CD4-positive, alpha-beta T cell treated with Interleukin-1 beta for 1 hour (primary cell): ENCODE measurements around the gene FYCO1.
"Not testable (repeated sequence)": the region's sequence is repeated elsewhere in the genome, so short reads cannot be mapped to it uniquely, and the experiment has no call there.

Source experiments
- DNase-seq, 2 donors: peaks; one replicate each; pipeline ENCODE4 v3.0.0-alpha.2; 2020 to 2022

The FYCO1 gene

DNA sequence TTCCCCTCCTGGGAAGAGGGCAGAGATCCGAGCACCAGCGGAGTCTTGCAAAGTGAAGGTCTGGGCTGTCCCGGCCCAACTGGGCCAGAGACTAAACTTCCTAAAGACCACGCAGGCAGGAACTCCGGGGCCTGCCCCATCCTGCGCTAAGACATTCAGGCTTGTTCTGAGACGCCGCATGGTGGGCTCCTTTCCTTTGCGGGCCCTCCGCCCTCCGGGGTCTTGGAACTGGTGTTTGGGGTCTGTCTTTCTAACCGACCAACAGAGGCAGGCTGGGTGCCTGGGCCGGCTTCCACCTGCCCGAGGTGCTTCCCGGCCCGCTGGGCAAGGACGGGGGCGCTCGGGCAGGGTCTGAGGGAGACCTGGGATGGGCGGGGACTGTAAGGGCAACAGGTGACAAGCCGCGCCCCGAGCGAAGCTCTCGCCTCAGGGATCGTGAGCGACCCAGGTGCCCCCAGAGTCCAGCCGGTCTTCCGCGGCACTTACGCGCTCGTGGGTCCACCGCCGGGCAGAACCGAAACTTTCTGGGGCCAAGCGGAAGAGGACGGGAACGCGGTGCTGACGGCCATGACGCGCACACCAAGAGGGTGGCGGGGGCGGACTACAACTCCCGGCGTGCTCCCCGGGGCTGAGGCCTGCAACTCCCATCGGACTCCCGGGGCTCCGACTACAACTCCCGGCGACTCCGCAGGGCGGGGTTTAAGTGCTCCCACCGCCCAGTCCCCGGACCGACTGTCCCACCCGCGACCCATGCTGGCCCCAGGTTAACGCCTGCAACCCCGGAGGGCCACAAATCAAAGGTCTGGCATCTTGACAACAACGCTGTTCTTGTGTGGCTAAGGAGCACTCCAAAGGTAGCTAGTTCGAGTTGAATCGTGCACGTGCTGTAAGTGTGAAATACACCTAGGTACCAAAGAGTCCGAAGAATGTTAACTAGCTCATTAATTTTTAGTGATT, at the start of gene FYCO1:
Gene FYCO1, minus strand, starts transcription at position 589 of the 957 bp plus-strand sequence. CDS start 10,914 bp downstream, outside the sequence.
- DNase-seq: peak; percentile 87 to 90

DNA sequence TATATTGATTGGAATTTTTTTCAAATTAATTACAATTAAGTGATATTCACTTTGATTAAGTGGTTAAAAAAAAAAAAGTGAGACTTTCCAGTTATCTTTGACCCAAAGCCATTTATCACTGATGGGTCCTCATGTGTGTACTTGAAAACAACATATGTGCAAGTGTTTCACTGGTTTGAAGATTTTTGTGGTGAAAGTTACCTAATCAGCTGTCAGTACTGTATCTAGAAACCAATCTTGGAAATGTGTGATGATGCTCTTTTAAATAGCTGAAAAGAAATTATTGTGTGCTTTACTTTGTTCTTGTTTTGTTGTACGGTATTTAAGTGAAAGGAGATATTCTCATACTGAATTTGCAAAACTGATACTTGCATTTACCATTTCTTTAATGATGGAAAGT, 43.3 kb upstream of the FYCO1 start:
- DNase-seq: no peak

DNA sequence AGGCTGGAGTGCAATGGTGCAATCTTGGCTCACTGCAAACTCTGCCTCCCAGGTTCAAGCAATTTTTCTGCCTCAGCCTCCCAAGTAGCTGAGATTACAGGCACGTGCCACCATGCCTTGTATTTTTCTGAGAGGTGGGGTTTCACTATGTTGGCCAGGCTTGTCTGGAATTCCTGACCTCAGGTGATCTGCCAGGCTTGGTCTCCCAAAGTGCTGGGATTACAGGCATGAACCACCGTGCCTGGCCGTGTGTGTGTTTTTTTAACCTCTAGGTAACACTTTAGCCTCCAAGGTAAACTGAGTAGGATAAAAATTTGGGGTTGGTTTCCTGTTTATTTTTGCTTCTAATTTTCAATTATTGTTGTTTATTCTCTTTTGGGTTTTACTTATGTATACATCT, 42.4 kb upstream of the FYCO1 start:
- DNase-seq: not testable (repeated sequence)

DNA sequence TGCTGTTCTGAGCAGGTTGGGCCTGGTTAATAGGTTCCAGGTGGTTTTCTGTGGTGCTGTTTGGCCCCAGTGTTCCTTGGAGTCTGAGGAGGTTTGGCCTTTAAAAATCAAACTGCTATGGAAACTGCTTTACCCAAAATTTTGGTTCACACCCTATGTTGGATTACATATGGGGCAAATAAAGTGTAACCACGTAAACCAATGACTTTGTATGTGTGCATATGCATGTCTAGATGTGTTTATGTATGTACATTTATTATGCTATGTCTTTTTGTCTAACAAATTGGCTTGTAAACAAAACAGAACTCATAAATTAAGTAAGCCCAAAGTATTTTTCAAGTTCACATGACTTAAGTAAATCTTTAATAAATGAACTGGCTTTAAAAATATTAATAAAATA, 40.6 kb upstream of the FYCO1 start:
- no peak for DNase-seq

DNA sequence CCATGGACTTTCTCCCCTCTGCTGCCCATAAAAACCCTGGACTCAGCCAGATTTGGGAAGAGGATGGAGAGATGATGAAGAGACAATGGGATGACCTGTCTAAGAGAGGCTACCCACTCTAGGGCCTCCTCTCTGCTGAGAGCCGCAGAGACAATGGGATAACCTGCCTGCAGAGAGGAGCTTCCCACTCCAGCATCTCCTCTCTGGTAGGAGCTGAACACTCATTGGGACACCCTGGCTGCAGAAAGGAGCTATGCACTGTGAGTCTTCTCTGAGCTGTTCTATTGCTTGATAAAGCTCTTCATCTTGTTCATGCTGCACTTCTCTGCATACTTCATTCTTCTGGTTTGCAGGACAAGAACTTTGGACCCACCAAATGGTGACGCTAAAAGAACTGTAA, 36.1 kb upstream of the FYCO1 start:
- DNase-seq: no peak

DNA sequence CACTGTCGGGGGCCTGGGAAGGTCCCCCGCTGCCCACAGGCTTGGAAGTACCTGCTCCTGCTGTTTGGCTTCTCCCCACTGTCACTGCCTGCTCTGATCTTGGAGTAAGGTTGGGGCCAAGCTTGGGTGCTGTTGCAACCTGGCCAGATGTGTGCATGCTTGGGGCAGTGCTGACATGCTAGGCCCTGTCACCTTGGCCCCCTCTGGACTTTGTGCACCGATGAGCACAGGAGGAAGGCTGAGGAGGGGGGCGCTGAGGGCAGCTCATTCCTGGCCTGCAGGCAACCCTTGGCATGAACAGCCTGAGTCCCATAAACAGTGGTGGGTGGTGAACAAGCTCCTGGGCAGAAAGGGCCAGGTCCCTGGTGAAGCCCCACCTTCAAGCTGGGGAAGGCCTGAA, 35.6 kb upstream of the FYCO1 start:
- DNase-seq: no peak

DNA sequence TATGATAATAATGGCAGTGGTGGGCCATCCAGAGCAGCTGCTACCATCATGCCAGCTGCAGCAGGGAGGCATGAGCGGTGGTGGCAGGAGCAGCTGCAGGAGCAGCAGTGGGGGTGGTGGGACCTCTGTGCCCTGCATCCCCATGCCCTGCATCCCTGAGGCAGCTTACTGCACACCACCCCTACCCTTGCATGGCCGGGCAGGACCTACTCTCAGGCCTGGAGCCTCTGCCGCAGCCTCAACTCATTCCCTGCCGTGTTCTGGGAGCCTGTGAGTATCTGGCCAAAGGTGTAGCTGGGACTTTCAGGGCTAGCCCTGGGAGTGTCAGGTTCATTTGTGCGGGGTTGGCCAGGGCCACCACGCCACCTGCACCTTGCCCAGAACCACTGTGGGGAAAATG, 35.0 kb upstream of the FYCO1 start:
- no peak for DNase-seq

DNA sequence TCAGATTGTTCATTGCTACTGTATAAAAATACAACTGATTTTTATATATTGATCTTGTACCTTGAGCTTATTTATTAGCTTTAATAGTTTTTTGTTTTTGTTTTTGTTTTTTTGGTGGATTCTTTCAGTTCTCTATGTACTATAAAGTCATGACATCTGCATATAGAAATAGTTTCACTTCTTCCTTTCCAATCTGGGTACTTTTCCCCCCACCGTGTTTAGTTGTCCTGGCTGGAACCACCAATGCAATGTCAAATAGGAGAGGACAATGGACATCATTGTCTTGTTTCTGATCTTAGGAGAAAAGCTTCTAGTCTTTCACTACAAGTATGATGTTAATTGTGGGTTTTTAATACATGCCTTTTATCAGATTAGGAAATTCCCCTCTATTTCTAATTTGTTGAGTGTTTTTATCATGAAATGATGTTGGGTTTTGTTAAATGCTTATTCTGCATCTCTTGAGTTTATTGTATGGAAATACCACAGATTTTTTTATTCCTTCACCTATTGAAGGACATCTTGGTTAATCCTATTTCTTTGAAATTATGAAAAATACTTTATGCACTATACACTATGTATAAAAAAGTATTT, 34.4 kb upstream of the FYCO1 start:
- no peak for DNase-seq

DNA sequence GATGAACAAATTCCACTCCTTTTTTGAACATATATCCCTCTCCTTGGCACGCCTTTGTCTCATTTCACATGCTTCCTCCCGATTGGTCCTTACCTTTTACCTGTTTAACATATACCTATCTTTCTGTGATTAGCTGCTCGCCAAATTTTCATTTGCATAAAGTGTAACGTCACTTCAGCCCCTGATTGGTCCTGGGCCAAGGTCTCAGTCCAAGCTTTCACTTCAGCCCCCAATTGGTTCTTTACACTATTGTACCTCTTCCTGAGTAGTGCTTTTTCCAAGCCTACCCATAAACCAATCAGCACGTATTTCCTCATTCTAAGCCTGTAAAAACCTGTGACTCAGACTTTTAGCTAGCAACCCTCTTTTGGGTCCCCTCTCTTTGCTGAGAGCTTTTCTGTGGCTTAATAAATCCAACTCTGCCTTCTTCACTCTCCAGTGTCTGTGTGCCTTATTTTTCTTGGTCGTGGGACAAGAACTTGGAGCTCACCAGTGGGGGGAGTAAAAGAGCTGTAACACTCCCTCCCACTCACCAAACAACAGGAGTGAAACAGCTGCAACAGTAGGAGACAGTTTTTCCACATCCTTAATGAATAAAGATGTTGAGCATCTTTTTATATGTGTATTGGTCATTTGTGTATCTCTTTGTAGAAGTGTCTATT, 32.2 kb upstream of the FYCO1 start:
- DNase-seq: no peak

DNA sequence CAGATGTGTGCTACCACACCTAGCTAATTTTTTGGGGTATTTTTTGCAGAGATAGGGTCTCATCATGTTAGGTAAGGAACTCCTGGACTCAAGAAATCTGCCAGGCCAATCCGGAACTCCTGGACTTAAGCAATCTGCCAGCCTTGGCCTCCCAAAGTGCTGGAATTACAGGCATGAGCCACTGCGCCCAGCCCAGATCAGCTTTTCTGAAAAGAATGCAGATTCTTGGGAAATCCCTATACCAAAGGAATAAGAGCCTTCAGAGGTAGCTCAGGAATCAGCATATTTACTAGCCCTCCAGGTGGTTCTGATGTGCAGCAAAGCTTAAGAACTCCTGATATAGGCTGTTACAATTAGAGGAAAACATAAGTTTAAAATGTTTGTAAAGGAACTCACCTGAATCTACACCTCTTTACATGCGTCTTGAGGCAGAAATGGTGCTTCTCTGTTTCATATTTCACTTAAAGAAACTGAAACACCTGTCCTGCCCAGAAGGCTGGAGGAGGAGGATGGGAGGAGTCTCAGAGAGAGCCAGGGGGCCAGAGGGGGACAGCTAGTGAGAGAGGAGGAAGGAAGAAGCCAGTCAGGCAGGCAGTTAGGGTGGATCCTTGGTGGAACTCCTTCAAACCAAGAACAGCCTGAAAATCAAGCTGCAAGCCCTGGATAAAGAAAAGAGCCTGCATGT, 31.5 kb upstream of the FYCO1 start, which contains the start of gene XCR1:
Gene XCR1, minus strand, starts transcription at position 463 of the 685 bp plus-strand sequence. CDS start 5,536 bp downstream, outside the sequence.
- DNase-seq: no peak

DNA sequence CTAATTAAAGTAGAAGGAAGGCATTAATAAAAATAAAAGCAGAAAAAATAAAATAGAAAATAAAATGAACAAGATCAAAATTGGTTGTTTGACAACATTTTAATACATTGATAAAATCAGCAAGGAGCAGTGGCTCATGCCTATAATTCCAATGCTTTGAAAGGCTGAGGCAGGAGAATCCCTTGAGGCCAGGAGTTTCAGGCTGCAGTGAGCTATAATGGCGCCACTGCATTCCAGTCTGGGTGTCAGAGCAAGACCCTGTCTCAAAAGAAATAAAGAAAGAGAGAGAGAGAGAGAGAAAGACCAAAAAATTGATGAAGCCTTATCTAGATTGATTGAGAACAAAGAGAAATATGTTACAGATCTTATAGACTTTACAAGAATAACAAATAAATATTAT, 29.5 kb upstream of the FYCO1 start:
- no peak for DNase-seq

DNA sequence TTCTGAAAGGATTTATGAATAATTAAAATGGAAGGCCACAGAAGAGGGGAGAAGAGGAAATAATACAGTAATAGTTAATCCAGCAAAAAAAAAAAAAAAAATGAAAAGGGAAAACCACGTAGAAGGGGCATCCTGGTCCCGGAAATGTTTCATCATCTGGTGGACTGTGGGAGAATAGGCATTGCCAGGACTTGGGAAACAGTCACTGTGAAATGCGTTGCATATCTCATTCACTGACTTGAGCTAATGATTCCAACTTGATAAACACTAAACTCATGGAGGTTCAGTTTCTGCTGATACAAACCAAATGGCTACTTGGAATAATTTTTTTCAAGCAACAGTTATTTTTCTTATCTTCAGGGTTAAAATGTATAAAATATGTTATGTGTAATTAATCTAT, 28.5 kb upstream of the FYCO1 start:
- DNase-seq: no peak

DNA sequence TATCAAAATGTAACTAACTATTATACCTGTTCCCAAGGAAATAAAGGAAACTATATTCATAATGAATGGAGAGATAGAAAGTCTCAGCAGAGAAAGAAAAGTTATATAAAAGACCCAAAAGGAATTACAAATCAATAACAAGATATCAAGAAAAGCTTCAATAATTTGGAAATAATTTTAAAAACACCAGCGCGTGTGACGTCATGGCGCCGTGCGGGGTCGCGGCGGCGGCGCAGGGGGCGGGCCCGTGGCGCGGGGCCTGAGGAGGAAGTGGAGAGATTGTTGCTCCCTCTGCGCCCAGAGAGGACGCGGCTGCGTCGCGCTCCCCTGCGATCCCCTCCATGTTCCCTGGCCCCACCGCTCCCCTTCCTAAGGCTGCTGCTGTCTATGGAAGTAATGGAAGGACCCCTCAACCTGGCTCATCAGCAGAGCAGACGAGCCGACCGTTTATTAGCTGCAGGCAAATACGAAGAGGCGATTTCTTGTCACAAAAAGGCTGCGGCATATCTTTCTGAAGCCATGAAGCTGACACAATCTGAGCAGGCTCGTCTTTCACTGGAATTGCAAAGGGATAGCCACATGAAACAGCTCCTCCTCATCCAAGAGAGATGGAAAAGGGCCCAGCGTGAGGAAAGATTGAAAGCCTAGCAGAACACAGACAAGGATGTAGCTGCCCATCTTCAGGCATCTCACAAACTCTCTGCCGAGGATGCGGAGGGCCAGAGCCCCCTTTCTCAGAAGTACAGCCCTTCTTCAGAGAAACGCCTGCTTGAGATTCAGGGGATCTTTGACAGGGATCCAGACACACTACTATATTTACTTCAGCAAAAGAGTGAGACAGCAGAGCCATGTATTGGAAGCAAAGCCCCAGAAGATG, 27.5 kb upstream of the FYCO1 start:
- DNase-seq: no peak

DNA sequence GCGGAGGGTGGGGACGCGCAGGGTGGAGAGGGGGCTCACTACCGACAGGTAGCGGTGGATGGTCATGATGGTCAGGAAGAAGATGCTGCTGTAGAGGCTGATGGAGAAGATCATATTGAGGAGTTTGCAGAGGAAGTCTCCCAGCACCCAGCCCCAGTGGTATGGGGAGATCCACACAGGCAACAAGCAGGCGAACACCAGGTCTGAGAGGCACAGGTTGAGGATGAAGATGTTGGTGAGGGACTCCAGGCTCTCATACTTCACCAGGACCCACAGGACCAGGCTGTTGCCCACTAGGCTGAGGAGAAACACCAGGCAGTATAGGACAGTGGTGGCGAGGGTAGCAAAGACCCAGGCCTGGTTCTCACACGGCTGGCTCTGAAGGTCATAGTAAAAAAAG, 25.9 kb upstream of the FYCO1 start:
- DNase-seq: no peak

DNA sequence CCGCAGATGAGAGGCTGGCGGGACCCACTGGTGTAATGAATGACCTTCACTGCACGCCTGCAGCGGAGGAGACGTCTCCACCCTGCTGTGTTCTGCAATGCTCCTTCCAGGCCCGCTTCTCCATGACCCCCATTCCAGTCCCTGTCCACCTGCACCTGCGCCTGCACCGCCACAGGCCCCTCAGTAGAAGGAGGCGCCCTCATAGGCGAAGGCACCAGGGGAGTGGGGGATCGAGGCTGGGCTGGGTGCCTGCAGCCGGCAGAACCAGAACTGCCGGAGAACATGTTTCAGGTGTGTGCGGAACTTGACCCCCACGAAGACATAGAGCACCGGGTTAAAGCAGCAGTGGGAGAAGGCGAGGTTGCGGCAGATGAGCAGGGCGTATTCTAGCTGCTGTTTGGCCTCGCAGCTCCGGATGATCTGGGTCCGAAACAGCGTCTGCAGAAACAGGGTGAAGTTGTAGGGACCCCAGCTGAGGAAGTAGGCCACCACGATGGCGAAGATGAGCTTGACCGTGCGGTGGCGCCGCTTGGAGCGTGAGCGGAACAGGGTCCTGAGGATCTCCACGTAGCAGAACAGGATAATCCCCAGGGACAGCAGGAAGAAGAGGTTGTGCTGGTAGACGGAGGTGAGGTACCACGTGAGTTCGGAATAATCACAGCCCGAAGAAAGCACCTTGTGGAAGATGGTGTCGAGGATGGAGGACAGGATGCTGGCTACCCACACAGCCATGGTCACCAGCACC, 25.3 kb upstream of the FYCO1 start:
- DNase-seq: no peak

DNA sequence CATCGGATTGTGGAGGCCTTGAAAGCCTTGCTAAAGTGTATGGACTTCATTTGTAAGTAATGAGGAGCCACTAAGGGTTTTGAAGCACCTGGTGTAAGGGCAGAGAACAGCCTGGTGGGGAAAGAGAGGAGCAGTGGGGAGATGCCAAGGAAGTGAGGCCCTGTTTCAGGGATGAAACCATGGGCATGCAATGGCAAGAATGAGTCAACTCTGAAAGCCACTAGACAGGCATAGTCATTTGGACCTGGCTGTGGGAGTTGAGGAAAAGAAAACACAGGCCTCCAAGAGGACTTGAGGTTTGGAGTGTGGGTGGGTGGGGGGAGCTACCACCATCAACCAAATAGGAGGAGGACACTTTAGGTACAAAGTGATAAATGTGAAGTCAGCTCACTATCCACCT, 24.1 kb upstream of the FYCO1 start:
- no peak for DNase-seq

DNA sequence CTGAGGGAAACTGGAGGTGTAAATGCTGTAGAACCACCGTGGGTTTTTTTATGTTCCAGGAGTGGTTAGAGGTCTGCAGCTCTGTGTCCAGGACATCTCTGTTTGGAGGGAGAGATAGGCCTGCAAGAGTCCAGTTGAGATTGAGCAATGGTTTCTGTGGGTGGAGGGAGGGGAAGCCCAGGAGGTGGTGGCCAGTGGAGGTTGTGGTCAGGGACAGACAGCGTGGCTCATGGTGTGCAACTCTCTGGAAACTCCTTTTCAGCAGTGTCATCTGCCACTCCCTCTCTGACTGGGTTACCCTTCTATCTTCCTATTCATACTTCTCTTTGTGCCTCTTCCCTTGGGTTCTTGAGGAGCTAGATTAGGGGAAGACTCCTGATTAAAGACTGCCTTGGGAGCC, 22.1 kb upstream of the FYCO1 start:
- DNase-seq: peak in 1 of 2 donors; percentile 68

DNA sequence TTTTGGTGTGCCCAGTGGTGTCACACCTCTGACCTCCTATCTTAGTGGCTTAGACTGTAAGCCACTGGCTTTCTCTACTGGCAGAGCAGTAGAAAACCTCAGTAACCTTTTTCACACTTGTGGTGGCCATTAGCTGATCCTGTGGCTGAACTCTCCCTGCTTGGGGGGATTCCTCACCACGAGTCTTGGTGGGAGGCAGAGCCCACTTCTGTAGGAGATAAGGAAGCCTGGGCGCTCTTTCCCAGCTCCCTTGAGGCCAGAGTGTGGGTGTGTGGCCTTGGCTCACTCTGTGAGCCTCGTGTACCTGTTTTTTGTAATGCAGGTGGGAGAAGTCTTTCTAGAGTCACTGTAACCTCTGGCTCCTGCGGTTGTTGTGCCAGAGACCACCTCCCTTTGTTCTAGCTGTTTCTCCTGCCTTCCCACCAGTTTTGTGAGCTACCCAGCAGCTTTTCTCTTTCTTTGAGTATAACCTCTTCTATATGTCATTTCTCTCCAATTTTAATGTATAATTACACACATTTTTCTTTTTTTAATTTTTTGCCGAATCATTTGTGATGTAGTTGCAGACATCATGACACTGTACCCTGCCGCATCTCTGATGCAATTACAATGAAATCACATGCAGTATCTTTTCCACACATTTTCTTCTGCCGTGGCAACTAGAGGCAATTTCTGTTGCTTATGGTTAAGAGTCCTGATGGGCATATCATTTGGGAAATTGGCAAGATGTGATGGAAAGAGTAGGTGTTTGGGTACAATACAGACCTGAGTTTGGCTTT, 17.9 kb upstream of the FYCO1 start:
- DNase-seq: no peak

DNA sequence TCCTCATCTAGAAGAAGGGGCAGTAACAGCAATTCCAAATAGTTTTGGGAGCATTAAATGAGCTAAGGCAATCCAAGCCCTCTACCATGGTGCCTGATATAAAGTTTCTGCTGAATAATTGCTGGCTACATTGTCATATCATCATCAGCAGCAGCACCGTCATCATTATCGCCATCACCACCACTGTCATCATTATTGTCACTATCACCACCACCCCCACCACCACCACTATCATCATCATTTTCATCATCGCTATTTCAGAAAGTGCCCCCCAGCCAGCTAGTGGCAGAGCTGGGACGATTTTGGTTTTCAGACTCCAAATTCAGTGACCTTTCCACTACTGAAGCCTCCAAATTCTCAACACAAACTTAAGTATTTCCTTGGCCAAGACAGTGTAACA, 16.6 kb upstream of the FYCO1 start:
- no peak for DNase-seq

DNA sequence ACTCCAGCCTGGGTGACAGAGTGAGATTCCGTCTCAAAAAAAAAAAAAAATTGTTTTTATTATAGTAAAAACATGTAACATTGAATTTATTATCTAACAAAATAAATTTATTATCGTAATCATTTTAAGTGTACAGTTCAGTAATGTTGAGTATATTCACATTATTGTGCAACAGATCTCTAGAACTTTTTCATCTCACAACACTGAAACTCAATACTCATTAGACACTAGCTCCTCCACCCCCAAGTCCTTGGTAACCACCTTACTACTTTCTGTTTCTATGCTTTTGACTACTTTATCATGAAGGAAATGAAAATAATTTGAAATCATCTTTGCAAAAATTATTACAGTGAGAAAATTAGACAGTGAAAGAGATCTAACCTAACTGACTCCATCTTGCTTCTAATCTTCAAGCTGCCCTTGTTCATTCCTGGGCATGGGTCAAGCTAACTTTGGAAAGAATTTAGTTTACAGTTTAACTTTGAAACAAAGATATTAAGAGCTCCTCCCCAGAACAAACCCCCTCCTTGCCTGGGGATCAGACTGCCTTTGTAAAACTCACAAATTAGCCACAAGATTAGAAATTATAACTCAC, 15.0 kb upstream of the FYCO1 start:
- DNase-seq: no peak
